Gastroesophageal sphincter (tissue), 3 donors: ENCODE data around the gene MAML3.

Experiments
- EP300 ChIP-seq: sonication (generic); formaldehyde crosslinking; IDR thresholded peaks from one replicate; pipeline ENCODE4 v1.6.1; 2017; ENCODE audit warnings: antibody characterized with exemption, mild to moderate bottlenecking
- POLR2A ChIP-seq, 2 donors: fragments of 450-650 bp; IDR thresholded peaks; one replicate each; pipeline ENCODE4 v1.6.1; 2017; ENCODE audit warnings: antibody characterized with exemption in 2 of 2, mild to moderate bottlenecking in 2 of 2, moderate library complexity in 1 of 2
- POLR2AphosphoS5 ChIP-seq: sonication (generic); formaldehyde crosslinking; IDR thresholded peaks from one replicate; pipeline ENCODE4 v1.6.1; 2017; ENCODE audit warnings: antibody characterized with exemption
- TF ChIP-seq, protein P1 (sequence below), 4 experiments: fragments of 200-600 bp in 2 of 4; fragments of 450-650 bp in 2 of 4; sonication (generic) in 1 of 4; IDR thresholded peaks; one replicate each; pipeline ENCODE4 v1.5.1; 2017 to 2019; ENCODE audit warnings: antibody characterized with exemption in 4 of 4, mild to moderate bottlenecking in 2 of 4, moderate library complexity in 2 of 4

DNA sequence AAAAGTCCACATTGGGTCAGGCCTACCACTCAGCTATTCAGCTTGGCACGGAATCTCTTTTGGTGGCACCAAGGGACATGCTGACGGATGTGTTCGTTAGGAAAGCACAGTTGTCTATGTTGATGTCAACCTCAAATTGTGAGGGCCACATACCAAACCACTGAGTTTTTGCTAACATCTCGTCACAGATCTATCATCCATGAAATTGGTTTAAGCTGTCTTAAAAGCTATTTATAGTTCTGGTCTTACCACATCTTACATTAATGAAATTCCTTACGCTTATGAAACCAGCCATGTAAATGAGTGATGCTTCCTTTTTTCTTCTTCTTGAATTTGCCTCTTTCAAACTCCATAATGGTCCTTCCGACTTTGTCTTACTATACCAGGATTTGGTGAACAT is 386.8 kb downstream of the MAML3 start:
- TF ChIP-seq POLR2AphosphoS5 = no peak
- TF ChIP-seq POLR2A (IDR thresholded peaks at IDR 0.05) = no peak
- TF ChIP-seq, protein P1, sequence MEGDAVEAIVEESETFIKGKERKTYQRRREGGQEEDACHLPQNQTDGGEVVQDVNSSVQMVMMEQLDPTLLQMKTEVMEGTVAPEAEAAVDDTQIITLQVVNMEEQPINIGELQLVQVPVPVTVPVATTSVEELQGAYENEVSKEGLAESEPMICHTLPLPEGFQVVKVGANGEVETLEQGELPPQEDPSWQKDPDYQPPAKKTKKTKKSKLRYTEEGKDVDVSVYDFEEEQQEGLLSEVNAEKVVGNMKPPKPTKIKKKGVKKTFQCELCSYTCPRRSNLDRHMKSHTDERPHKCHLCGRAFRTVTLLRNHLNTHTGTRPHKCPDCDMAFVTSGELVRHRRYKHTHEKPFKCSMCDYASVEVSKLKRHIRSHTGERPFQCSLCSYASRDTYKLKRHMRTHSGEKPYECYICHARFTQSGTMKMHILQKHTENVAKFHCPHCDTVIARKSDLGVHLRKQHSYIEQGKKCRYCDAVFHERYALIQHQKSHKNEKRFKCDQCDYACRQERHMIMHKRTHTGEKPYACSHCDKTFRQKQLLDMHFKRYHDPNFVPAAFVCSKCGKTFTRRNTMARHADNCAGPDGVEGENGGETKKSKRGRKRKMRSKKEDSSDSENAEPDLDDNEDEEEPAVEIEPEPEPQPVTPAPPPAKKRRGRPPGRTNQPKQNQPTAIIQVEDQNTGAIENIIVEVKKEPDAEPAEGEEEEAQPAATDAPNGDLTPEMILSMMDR (IDR thresholded peaks at IDR 0.05) = no peak
- TF ChIP-seq EP300 = no peak
